SJSA1 (cell line): ENCODE data around the gene SCAF4. TPM values are rescaled to one million over a fixed set of nuclear protein-coding genes. Genes with fewer than 3 reads are reported as not detected.

Experiments
- DNase-seq, 2 experiments: peaks; one replicate each; pipeline ENCODE4 v3.0.0-alpha.2; 2015 to 2020; ENCODE audit warnings: low spot score in 2 of 2, low read depth in 1 of 2
- H3K27ac ChIP-seq: fragments of 250-450 bp; sonication (Bioruptor Pico); 2 replicates; pipeline ENCODE4 v1.5.1; 2020; ENCODE audit warnings: mild to moderate bottlenecking, moderate library complexity
- H3K27me3 ChIP-seq: fragments of 250-450 bp; sonication (Bioruptor Pico); replicated peaks from 2 replicates; pipeline ENCODE4 v1.5.1; 2020; ENCODE audit warnings: mild to moderate bottlenecking, moderate library complexity
- H3K36me3 ChIP-seq: fragments of 250-450 bp; sonication (Bioruptor Pico); 2 replicates; pipeline ENCODE4 v1.5.1; 2020; ENCODE audit warnings: mild to moderate bottlenecking
- H3K4me1 ChIP-seq: fragments of 250-450 bp; sonication (Bioruptor Pico); replicated peaks from 2 replicates; pipeline ENCODE4 v1.6.1; 2021; ENCODE audit warnings: mild to moderate bottlenecking
- H3K4me3 ChIP-seq: fragments of 250-450 bp; sonication (Bioruptor Pico); 2 replicates; pipeline ENCODE4 v1.5.1; 2020; ENCODE audit warnings: mild to moderate bottlenecking
- H3K9me3 ChIP-seq: fragments of 250-450 bp; sonication (Bioruptor Pico); replicated peaks from 2 replicates; pipeline ENCODE4 v1.5.1; 2020; ENCODE audit warnings: mild to moderate bottlenecking
- total RNA-seq: library from RNA; depleted of rRNA; stranded (reverse); fragments of >200 nt; shearing (Covaris generic); gene quantifications from 2 replicates; pipeline ENCODE4 v1.2.3, GENCODE V29; 2014

Gene SCAF4
- total RNA-seq, 1 experiment from 2014 or later: 6.5 TPM

GRCh38 chr21:31714741-31715365 is 17.1 kb downstream of the SCAF4 start:
- H3K4me3 ChIP-seq: no peak overlapping the region
- H3K27ac ChIP-seq: no peak overlapping the region
- DNase-seq: no peak
- H3K27me3 ChIP-seq: no peaks in the 10 kb centered on the region
- H3K36me3 ChIP-seq: peaks cover 4% of the 10 kb centered on the region; the same call in 1 of the 2 replicates
- H3K9me3 ChIP-seq: no peaks in the 10 kb centered on the region
- H3K4me1 ChIP-seq: peaks cover 49% of the 10 kb centered on the region

- Histone ChIP-seq H3K9me3 (no peaks in the 10 kb centered on the region), H3K4me3 (no peak overlapping the region), H3K27ac (peak overlapping the region; percentile 4; the same call in 1 of the 2 replicates), H3K4me1 (peaks cover 53% of the 10 kb centered on the region), H3K36me3 (peaks cover 3% of the 10 kb centered on the region; the same call in 1 of the 2 replicates), H3K27me3 (no peaks in the 10 kb centered on the region)
- DNase-seq: peak in 1 of 2 experiments; percentile 31
These were observed 17.8 kb downstream of the SCAF4 start for GRCh38 chr21:31713973-31714740.

GRCh38 chr21:31713115-31713514 is 18.8 kb downstream of the SCAF4 start:
- H3K27me3 ChIP-seq: no peaks in the 10 kb centered on the region
- no peak overlapping the region for H3K4me3 ChIP-seq
- peaks cover 3% of the 10 kb centered on the region; the same call in 1 of the 2 replicates for H3K36me3 ChIP-seq
- DNase-seq: no peak
- peaks cover 59% of the 10 kb centered on the region for H3K4me1 ChIP-seq
- H3K27ac ChIP-seq: no peak overlapping the region
- H3K9me3 ChIP-seq: no peaks in the 10 kb centered on the region

GRCh38 chr21:31711745-31712285 is 20.1 kb downstream of the SCAF4 start:
- H3K27ac ChIP-seq: 0 out of 2 replicates have a peak overlapping the region, but pooled peaks have one; percentile 82
- H3K36me3 ChIP-seq: peaks cover 3% of the 10 kb centered on the region; the same call in 1 of the 2 replicates
- H3K27me3 ChIP-seq: no peaks in the 10 kb centered on the region
- H3K4me3 ChIP-seq: no peak overlapping the region
- no peaks in the 10 kb centered on the region for H3K9me3 ChIP-seq
- H3K4me1 ChIP-seq: peaks cover 59% of the 10 kb centered on the region
- no peak for DNase-seq

GRCh38 chr21:31711326-31711725 is 20.6 kb downstream of the SCAF4 start:
- no peaks in the 10 kb centered on the region for H3K27me3 ChIP-seq
- H3K4me3 ChIP-seq: no peak overlapping the region
- no peak for DNase-seq
- no peaks in the 10 kb centered on the region for H3K9me3 ChIP-seq
- H3K36me3 ChIP-seq: peaks cover 3% of the 10 kb centered on the region
- H3K27ac ChIP-seq: peak overlapping the region; percentile 82
- H3K4me1 ChIP-seq: peaks cover 59% of the 10 kb centered on the region

GRCh38 chr21:31710586-31710985 is 21.3 kb downstream of the SCAF4 start:
- peaks cover 3% of the 10 kb centered on the region for H3K36me3 ChIP-seq
- no peaks in the 10 kb centered on the region for H3K9me3 ChIP-seq
- no peak overlapping the region for H3K4me3 ChIP-seq
- H3K4me1 ChIP-seq: peaks cover 59% of the 10 kb centered on the region
- peak in 1 of 2 experiments; percentile 93 for DNase-seq
- H3K27me3 ChIP-seq: no peaks in the 10 kb centered on the region
- H3K27ac ChIP-seq: peak overlapping the region; percentile 82

- DNase-seq: no peak
These were observed 23.4 kb downstream of the SCAF4 start for GRCh38 chr21:31708541-31708940.

GRCh38 chr21:31707499-31707898 is 24.4 kb downstream of the SCAF4 start:
- Histone ChIP-seq H3K4me3 (no peak overlapping the region), H3K9me3 (no peaks in the 10 kb centered on the region), H3K4me1 (peaks cover 35% of the 10 kb centered on the region), H3K27me3 (no peaks in the 10 kb centered on the region), H3K36me3 (peaks cover 22% of the 10 kb centered on the region), H3K27ac (no peak overlapping the region)
- DNase-seq: no peak

More at GRCh38 chr21:31708541-31708940, 23.4 kb downstream of the SCAF4 start:
- Histone ChIP-seq H3K9me3 (no peaks in the 10 kb centered on the region), H3K4me1 (peaks cover 44% of the 10 kb centered on the region), H3K36me3 (peaks cover 15% of the 10 kb centered on the region), H3K4me3 (no peak overlapping the region), H3K27me3 (no peaks in the 10 kb centered on the region), H3K27ac (no peak overlapping the region)

- no peak overlapping the region for H3K27ac ChIP-seq
- H3K36me3 ChIP-seq: peaks cover 31% of the 10 kb centered on the region
- H3K27me3 ChIP-seq: no peaks in the 10 kb centered on the region
- no peaks in the 10 kb centered on the region for H3K9me3 ChIP-seq
- no peak overlapping the region for H3K4me3 ChIP-seq
- DNase-seq: no peak
- peaks cover 26% of the 10 kb centered on the region for H3K4me1 ChIP-seq
These were observed 25.4 kb downstream of the SCAF4 start for GRCh38 chr21:31706562-31706961.

GRCh38 chr21:31700040-31700439 is 31.9 kb downstream of the SCAF4 start:
- no peaks in the 10 kb centered on the region for H3K9me3 ChIP-seq
- peaks cover 88% of the 10 kb centered on the region for H3K36me3 ChIP-seq
- DNase-seq: no peak

GRCh38 chr21:31698461-31698860 is 33.5 kb downstream of the SCAF4 start:
- Histone ChIP-seq H3K36me3 (peaks cover 92% of the 10 kb centered on the region), H3K9me3 (no peaks in the 10 kb centered on the region), H3K4me3 (no peak overlapping the region), H3K4me1 (no peaks in the 10 kb centered on the region), H3K27me3 (no peaks in the 10 kb centered on the region), H3K27ac (no peak overlapping the region)
- no peak for DNase-seq

More at GRCh38 chr21:31700040-31700439, 31.9 kb downstream of the SCAF4 start:
- H3K4me1 ChIP-seq: no peaks in the 10 kb centered on the region
- no peaks in the 10 kb centered on the region for H3K27me3 ChIP-seq
- H3K27ac ChIP-seq: no peak overlapping the region
- no peak overlapping the region for H3K4me3 ChIP-seq

GRCh38 chr21:31696424-31696823 is 35.5 kb downstream of the SCAF4 start:
- Histone ChIP-seq H3K4me1 (no peaks in the 10 kb centered on the region), H3K9me3 (no peaks in the 10 kb centered on the region), H3K4me3 (no peak overlapping the region), H3K36me3 (peaks cover 90% of the 10 kb centered on the region), H3K27me3 (no peaks in the 10 kb centered on the region), H3K27ac (no peak overlapping the region)
- DNase-seq: no peak

- no peaks in the 10 kb centered on the region for H3K9me3 ChIP-seq
These were observed 38.7 kb downstream of the SCAF4 start for GRCh38 chr21:31693222-31693621.

More at GRCh38 chr21:31693222-31693621, 38.7 kb downstream of the SCAF4 start:
- H3K4me3 ChIP-seq: no peak overlapping the region
- H3K27ac ChIP-seq: no peak overlapping the region
- no peak for DNase-seq
- H3K4me1 ChIP-seq: no peaks in the 10 kb centered on the region
- H3K36me3 ChIP-seq: peaks cover 91% of the 10 kb centered on the region
- no peaks in the 10 kb centered on the region for H3K27me3 ChIP-seq
